Panc1 (cell line): ENCODE measurements around the gene UBE2G2.

Source experiments
- CTCF ChIP-seq: fragments of 450-650 bp; IDR thresholded peaks from 2 replicates; pipeline ENCODE4 v1.5.1; 2017; ENCODE audit warnings: mild to moderate bottlenecking
- POLR2AphosphoS5 ChIP-seq: IDR thresholded peaks from 2 replicates; pipeline ENCODE4 v1.6.1; 2012; ENCODE audit warnings: mild to moderate bottlenecking, low read depth, low read length, moderate library complexity

DNA sequence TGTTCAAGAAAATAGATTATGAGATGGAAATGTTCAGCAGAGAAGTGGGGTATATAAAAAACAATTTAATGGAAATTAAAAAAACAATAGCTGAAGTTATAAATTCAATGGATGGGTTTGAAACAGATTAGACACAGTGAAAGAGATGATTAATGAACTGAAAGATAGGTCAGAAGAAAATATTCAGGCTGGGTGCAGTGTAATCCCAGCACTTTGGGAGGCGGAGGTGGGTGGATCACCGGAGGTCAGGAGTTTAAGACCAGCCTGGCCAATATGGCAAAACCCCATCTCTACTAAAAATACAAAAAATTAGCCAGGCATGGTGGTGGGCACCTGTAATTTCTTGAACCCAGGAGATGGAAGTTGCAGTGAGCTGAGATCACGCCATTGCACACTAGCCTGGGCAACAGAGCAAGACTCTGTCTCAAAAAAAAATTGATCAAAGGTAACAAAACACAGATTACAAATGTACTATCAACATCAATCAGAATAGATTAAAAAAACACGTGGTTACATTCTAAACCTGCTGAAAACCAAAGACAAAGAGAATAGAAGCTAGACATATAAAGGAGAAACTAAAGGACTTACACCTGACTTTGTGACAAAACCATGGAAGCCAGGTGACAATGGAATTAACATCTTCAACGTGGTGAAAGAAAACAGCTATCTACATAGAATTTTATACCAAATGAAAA is 21.0 kb upstream of the UBE2G2 start:
- TF ChIP-seq CTCF (no peak), POLR2AphosphoS5 (no peak)
